Posterior vena cava (tissue), 2 donors: ENCODE data around the gene SLCO4C1. TPM values are rescaled to one million over a fixed set of nuclear protein-coding genes. Genes with fewer than 3 reads are reported as not detected.

Source experiments
- total RNA-seq, 2 donors: library from RNA; stranded (reverse); fragmentation: NEBNext Ultra II Directional; extraction: Animal tissue kit (Norgen Biotek cat#: 25700); gene quantifications; one replicate each; pipeline ENCODE4 v1.2.1, GENCODE V29; 2021
- donor health status: DM: yes; HTN: yes; CAD: no.
- donor health status: DM: yes; HTN: yes; CAD: no.

SLCO4C1 gene
- total RNA-seq, 2 donors from 2014 or later = 0.19 to 0.37 TPM

Other genes starting within 250 kb of the SLCO4C1 start
- gene SLCO6A1, start 202.7 kb upstream of the SLCO4C1 start, total RNA-seq = not detected